ENCODE data around the gene DPM1. TPM values are rescaled to one million over a fixed set of nuclear protein-coding genes. Genes with fewer than 3 reads are reported as not detected.

The DPM1 gene
- total RNA-seq, 1 donor from 2014 or later: 37.5 TPM

DNA sequence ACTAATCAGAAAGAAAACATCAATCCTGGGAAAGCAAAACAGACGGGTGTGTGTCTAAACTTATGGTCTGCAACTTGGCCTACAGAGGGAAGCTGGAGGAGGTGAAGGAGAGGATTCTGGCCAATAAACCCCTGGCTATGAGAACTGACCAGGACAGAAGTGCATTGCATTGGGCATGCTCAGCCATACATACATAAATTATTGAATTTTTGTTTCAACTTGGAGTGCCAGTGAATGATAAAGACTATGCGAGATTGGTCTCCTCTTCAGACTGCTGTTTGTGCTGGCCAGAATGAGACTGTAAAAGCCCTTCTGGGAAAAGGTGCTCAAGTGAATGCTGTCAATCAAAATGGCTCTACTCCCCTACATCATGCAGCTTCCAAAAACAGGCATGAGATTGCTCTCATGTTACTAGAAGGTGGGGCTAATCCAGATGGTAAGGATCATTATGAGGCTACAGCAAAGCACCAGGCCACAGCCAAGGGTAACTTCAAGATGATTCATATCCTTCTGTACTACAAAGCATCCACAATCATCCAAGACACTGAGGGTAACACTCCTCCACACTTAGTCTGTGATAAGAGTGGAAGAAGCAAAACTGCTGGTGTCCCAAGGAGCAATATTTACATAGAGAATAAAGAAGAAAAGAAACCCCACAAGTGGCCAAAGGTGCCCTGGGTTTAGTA, 44.5 kb downstream of the DPM1 start:
- Histone ChIP-seq H3K4me1 (peaks cover 0 to 54% of the 10 kb centered on the region in 2 donors), H3K27me3 (no peaks in the 10 kb centered on the region), H3K36me3 (no peaks in the 10 kb centered on the region), H3K9me3 (no peaks in the 10 kb centered on the region), H3K4me3 (no peak overlapping the region), H3K27ac (no peak overlapping the region)
- DNase-seq (ENCODE audit: low spot score in 2 of 2): no peak
- intact Hi-C loops (cut with DNase I): no loop called here
- TF ChIP-seq, protein P1, sequence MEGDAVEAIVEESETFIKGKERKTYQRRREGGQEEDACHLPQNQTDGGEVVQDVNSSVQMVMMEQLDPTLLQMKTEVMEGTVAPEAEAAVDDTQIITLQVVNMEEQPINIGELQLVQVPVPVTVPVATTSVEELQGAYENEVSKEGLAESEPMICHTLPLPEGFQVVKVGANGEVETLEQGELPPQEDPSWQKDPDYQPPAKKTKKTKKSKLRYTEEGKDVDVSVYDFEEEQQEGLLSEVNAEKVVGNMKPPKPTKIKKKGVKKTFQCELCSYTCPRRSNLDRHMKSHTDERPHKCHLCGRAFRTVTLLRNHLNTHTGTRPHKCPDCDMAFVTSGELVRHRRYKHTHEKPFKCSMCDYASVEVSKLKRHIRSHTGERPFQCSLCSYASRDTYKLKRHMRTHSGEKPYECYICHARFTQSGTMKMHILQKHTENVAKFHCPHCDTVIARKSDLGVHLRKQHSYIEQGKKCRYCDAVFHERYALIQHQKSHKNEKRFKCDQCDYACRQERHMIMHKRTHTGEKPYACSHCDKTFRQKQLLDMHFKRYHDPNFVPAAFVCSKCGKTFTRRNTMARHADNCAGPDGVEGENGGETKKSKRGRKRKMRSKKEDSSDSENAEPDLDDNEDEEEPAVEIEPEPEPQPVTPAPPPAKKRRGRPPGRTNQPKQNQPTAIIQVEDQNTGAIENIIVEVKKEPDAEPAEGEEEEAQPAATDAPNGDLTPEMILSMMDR (IDR thresholded peaks at IDR 0.05): no peak

DNA sequence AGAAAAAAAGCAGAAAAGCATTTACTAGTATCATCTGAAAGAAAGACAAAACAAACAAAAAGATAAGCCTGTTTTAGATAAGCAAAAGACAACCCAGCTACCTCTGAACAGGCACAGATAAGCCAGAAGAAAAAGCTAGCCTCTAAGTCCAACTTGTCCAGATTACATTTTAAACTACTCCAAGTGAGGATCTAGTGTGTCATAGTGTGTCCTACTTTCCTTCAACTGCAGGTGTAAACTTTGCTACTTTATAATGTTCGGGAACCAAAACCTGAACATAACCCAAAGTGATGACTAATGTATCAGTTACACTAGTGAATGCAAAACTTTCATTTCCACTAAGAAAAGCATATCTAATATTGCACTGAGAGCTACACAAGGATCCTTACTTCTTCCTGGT, 46.6 kb downstream of the DPM1 start:
- Histone ChIP-seq H3K36me3 (no peaks in the 10 kb centered on the region), H3K9me3 (no peaks in the 10 kb centered on the region), H3K27ac (no peak overlapping the region), H3K4me1 (peaks cover 0 to 40% of the 10 kb centered on the region in 2 donors), H3K4me3 (no peak overlapping the region), H3K27me3 (no peaks in the 10 kb centered on the region)
- intact Hi-C loops (cut with DNase I): no loop called here
- no peak for DNase-seq (ENCODE audit: low spot score in 2 of 2)
- TF ChIP-seq, protein P1 (IDR thresholded peaks at IDR 0.05): no peak

DNA sequence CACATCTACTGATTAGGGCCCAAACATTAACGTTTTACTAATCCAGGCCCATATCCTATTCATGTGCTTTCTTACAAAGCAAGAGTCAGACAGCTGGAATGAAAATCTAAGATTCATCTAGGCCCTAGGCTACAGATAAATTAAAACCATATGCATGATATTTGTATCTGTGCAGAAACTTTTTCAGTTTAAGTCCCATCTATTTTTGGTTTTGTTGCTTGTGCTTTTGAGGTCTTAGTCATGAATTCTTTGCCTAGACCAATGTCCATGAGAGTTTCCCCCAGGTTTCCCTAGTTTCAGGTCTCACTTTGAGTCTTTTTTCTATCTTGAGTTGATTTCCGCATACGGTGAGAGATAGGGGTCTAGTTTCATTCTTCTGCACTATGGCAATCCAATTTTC, 47.3 kb downstream of the DPM1 start:
- H3K9me3 ChIP-seq: no peaks in the 10 kb centered on the region
- H3K27me3 ChIP-seq: no peaks in the 10 kb centered on the region
- H3K27ac ChIP-seq: no peak overlapping the region
- no peak overlapping the region for H3K4me3 ChIP-seq
- intact Hi-C loops (cut with DNase I): no loop called here
- H3K4me1 ChIP-seq: peaks cover 0 to 36% of the 10 kb centered on the region in 2 donors
- DNase-seq (ENCODE audit: low spot score in 2 of 2): no peak
- TF ChIP-seq, protein P1 (IDR thresholded peaks at IDR 0.05): no peak
- no peaks in the 10 kb centered on the region for H3K36me3 ChIP-seq

DNA sequence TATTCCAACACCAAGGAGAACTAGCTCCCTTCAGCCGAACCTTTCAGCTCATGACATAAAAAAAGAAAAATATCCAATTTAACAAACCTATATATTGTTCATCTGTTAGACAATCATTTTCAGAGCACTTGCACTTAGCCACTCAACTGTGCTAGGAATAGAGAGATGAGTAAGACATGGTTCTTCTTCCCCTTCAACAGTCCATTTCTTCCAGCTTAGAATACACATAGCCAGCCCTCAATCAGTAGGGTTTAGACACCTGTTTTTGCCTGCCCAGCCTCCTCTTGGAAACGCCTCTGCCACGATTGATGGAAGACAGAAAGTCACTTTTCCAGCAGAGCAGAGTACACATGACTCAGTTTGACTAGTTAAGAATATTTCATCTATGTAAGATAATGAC, 48.9 kb downstream of the DPM1 start:
- H3K27me3 ChIP-seq: no peaks in the 10 kb centered on the region
- peaks cover 0 to 36% of the 10 kb centered on the region in 2 donors for H3K4me1 ChIP-seq
- DNase-seq (ENCODE audit: low spot score in 2 of 2): no peak
- H3K36me3 ChIP-seq: no peaks in the 10 kb centered on the region
- no peak overlapping the region for H3K27ac ChIP-seq
- no peak overlapping the region for H3K4me3 ChIP-seq
- intact Hi-C loops (cut with DNase I): no loop called here
- TF ChIP-seq, protein P1 (IDR thresholded peaks at IDR 0.05): no peak
- no peaks in the 10 kb centered on the region for H3K9me3 ChIP-seq

DNA sequence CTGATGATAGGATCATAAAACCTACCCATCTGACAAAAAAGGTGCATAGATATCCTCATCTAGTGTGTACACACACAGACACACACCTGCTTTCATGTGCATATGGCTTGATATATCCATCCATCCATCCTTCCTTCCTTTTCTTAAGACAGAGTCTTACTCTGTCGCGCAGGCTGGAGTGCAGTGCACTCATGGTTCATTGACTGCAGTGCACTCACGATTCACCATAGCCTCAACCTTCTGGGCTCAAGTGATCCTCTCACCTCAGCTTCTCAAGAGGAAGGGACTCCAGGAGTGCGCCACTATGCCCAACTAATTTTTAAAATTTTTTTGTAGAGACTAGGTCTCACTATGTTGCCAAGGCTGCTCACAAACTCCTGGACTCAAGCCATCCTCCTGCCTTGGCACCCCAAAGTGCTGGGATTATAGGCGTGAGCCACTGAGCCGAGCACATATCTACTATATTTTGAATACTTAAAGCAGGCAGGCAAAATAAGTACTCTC, 54.2 kb downstream of the DPM1 start:
- peaks cover 18% of the 10 kb centered on the region in 2 donors for H3K36me3 ChIP-seq
- TF ChIP-seq, protein P1 (IDR thresholded peaks at IDR 0.05): no peak
- H3K27me3 ChIP-seq: no peaks in the 10 kb centered on the region
- H3K4me3 ChIP-seq: peak overlapping the region in 1 of 2 donors; percentile 0
- H3K27ac ChIP-seq: no peak overlapping the region
- H3K9me3 ChIP-seq: no peaks in the 10 kb centered on the region
- H3K4me1 ChIP-seq: peaks cover 0 to 20% of the 10 kb centered on the region in 2 donors
- no peak for DNase-seq (ENCODE audit: low spot score in 2 of 2)
- intact Hi-C loops (cut with DNase I): loop anchor here (5.0 kb wide), 1 partner anchor 52 kb away; no protein-coding TSS in a partner anchor

All from ascending aorta (tissue), 2 donors.